PC-3 (cell line): Measurements from ENCODE around the gene CTBP2. TPM values are rescaled to one million over a fixed set of nuclear protein-coding genes. Genes with fewer than 3 reads are reported as not detected.

Experiments used
- ATAC-seq: fragments of 200-7000 bp; cut with Tn5 transposase; 2 replicates; pipeline ENCODE4 v1.9.1; 2020; ENCODE audit warnings: mild to moderate bottlenecking, moderate library complexity
- BruUV-seq: library from RNA; stranded (reverse); fragments of 400-500 nt; replicated peaks from 2 replicates; lab custom pipeline; 2021; lab: Mats Ljungman, UMichigan
- CTCF ChIA-PET: fragments of 300-600 bp; sonication (Branson Sonifier 250); formaldehyde crosslinking; loops from one replicate; lab custom pipeline; 2022; ENCODE audit warnings: antibody characterized with exemption; lab: Charles Lee
- POLR2A ChIA-PET: fragments of 300-600 bp; sonication (Branson Sonifier 250); formaldehyde crosslinking; loops from one replicate; lab custom pipeline; 2022; ENCODE audit warnings: antibody characterized with exemption; ENCODE audit not compliant: unreplicated experiment; lab: Charles Lee
- DNase-seq: peaks from one replicate; pipeline ENCODE4 v3.0.0-alpha.2; 2015
- H2AFZ ChIP-seq: fragments of 300-600 bp; sonication (generic); 2 replicates; pipeline ENCODE4 v1.6.0; 2016; ENCODE audit warnings: antibody characterized with exemption, low read length
- H3F3A ChIP-seq: fragments of 300-600 bp; sonication (generic); one replicate; pipeline ENCODE4 v1.6.0; 2017; ENCODE audit warnings: antibody characterized with exemption, low read length, control low read depth, mild to moderate bottlenecking; ENCODE audit not compliant: unreplicated experiment
- H3K27ac ChIP-seq: fragments of 300-600 bp; sonication (generic); 2 replicates; pipeline ENCODE4 v1.5.1; 2016; ENCODE audit warnings: mild to moderate bottlenecking, low read length
- H3K27me3 ChIP-seq: fragments of 300-600 bp; sonication (generic); 2 replicates; pipeline ENCODE4 v1.6.1; 2016; ENCODE audit warnings: low read length, mixed read lengths
- H3K36me3 ChIP-seq: fragments of 300-600 bp; sonication (generic); 2 replicates; pipeline ENCODE4 v1.6.1; 2016; ENCODE audit warnings: low read depth, mixed run types, low read length, mixed read lengths
- H3K4me1 ChIP-seq: fragments of 300-600 bp; sonication (generic); 2 replicates; pipeline ENCODE4 v1.5.1; 2016; ENCODE audit warnings: low read length; ENCODE audit not compliant: insufficient read depth
- H3K4me2 ChIP-seq: fragments of 300-600 bp; sonication (generic); 2 replicates; pipeline ENCODE4 v1.6.0; 2016; ENCODE audit warnings: low read length
- H3K4me3 ChIP-seq: fragments of 300-600 bp; sonication (generic); 2 replicates; pipeline ENCODE4 v1.5.1; 2016; ENCODE audit warnings: mild to moderate bottlenecking, low read length, mixed read lengths
- H3K79me2 ChIP-seq: fragments of 300-600 bp; sonication (generic); 2 replicates; pipeline ENCODE4 v1.6.1; 2017; ENCODE audit warnings: low read length, mixed read lengths
- H3K9ac ChIP-seq: fragments of 300-600 bp; sonication (generic); 2 replicates; pipeline ENCODE4 v1.6.0; 2016; ENCODE audit warnings: mild to moderate bottlenecking, low read length
- H3K9me2 ChIP-seq: fragments of 300-600 bp; sonication (generic); replicated peaks from 2 replicates; pipeline ENCODE4 v1.6.1; 2016; ENCODE audit warnings: mixed run types, low read length, mixed read lengths
- H3K9me3 ChIP-seq: fragments of 300-600 bp; sonication (generic); 2 replicates; pipeline ENCODE4 v1.6.1; 2016; ENCODE audit warnings: low read length, mixed read lengths
- H4K20me1 ChIP-seq: fragments of 300-600 bp; sonication (generic); 2 replicates; pipeline ENCODE4 v1.6.1; 2016; ENCODE audit warnings: low read length, mixed read lengths
- EZH2 ChIP-seq: fragments of 300-600 bp; sonication (generic); IDR thresholded peaks from one replicate; pipeline ENCODE4 v1.6.1; 2017; ENCODE audit warnings: antibody characterized with exemption, mild to moderate bottlenecking, low read length; ENCODE audit not compliant: unreplicated experiment
- EZH2phosphoT487 ChIP-seq: fragments of 300-600 bp; sonication (generic); IDR thresholded peaks from 2 replicates; pipeline ENCODE4 v1.6.1; 2018; ENCODE audit warnings: mild to moderate bottlenecking, antibody characterized with exemption, low read length, borderline replicate concordance
- intact Hi-C: fragments of 100-400 bp; cut with micrococcal nuclease; formaldehyde crosslinking; loops from 2 replicates; pipeline ENCODE4 v1.9.0; 2023
- total RNA-seq: library from RNA; depleted of rRNA; stranded (reverse); fragments of >200 nt; gene quantifications from 2 replicates; pipeline ENCODE4 v1.2.3, GENCODE V29; 2014
- TF ChIP-seq, protein P1 (sequence below): fragments of 300-600 bp; sonication (generic); conservative IDR thresholded peaks from 2 replicates; pipeline ENCODE4 v1.5.1; 2017; ENCODE audit warnings: antibody characterized with exemption, low read depth, mild to moderate bottlenecking, low read length

CTBP2 gene
- total RNA-seq, 1 experiment from 2014 or later = 78.9 TPM

DNA sequence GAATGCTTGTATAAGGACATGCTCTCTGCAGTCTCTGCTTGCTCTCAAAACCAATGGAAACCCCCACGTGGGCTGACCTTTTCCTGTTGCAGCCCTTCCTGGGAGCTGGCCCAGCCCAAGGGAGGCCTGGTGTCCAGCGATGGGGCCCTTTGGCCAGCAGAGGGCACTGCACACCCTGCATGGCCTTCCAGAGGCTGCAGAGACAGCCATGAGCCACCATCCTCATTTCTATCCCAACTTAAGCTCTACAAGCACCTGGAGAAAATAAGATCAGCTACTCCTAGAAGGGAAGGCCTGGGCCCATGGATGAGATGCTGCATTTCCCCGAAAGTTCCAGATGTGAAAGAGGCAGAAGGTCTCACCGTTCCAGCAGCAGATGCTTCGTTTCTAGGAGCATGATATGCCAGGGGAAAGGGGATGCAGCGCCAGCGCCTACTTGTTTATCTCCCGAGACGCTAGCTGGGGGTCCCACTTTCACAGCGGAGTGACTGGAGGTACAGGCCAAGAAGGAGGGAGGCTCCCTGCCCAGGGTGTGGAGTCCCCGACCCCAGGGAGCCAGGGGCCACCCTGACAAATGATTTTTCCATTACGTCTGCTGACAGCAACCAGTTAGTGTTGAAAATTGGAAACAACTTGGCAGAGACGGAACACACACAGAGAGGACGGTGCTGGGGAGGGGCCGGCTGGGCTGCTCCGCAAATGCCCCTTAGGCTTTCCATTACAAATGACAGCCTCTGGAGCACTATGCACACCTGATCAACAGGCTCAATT, 112.1 kb downstream of the CTBP2 start:
- no peaks in the 10 kb centered on the region for H3K27me3 ChIP-seq
- TF ChIP-seq, protein P1, sequence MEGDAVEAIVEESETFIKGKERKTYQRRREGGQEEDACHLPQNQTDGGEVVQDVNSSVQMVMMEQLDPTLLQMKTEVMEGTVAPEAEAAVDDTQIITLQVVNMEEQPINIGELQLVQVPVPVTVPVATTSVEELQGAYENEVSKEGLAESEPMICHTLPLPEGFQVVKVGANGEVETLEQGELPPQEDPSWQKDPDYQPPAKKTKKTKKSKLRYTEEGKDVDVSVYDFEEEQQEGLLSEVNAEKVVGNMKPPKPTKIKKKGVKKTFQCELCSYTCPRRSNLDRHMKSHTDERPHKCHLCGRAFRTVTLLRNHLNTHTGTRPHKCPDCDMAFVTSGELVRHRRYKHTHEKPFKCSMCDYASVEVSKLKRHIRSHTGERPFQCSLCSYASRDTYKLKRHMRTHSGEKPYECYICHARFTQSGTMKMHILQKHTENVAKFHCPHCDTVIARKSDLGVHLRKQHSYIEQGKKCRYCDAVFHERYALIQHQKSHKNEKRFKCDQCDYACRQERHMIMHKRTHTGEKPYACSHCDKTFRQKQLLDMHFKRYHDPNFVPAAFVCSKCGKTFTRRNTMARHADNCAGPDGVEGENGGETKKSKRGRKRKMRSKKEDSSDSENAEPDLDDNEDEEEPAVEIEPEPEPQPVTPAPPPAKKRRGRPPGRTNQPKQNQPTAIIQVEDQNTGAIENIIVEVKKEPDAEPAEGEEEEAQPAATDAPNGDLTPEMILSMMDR = peak; percentile 85
- no peak for TF ChIP-seq EZH2phosphoT487
- ATAC-seq = peak; percentile 85
- no peaks in the 10 kb centered on the region for H4K20me1 ChIP-seq
- H3K27ac ChIP-seq = peak overlapping the region; percentile 28; the same call in 1 of the 2 replicates
- no peaks in the 10 kb centered on the region for H3K9me3 ChIP-seq
- CTCF ChIA-PET = interaction anchor here (0.6 to 1.4 kb wide), 6 partner anchors 13 to 586 kb away, joined by 3 to 9 read pairs (median 4); no protein-coding TSS in a partner anchor
- no peak overlapping the region for H3K4me3 ChIP-seq
- peaks cover 21% of the 10 kb centered on the region for H3K4me1 ChIP-seq
- POLR2A ChIA-PET = interaction anchor here (0.5 to 0.6 kb wide), 2 partner anchors 58 to 646 kb away, joined by 3 to 5 read pairs; no protein-coding TSS in a partner anchor
- no peak overlapping the region for H3K4me2 ChIP-seq
- H3K9me2 ChIP-seq = no peaks in the 10 kb centered on the region
- DNase-seq = peak; percentile 81
- 0 out of 2 replicates have a peak overlapping the region, but pooled peaks have one; percentile 22 for H2AFZ ChIP-seq
- no TSS peak for BruUV-seq
- H3K79me2 ChIP-seq = peaks cover 78% of the 10 kb centered on the region
- no peaks in the 10 kb centered on the region for H3K36me3 ChIP-seq
- no peaks in the 10 kb centered on the region for H3F3A ChIP-seq
- H3K9ac ChIP-seq = peak overlapping the region; percentile 20; the same call in 1 of the 2 replicates
- intact Hi-C loops = loop anchor here (1.0 to 5.0 kb wide), 3 partner anchors 56 to 295 kb away; no protein-coding TSS in a partner anchor

DNA sequence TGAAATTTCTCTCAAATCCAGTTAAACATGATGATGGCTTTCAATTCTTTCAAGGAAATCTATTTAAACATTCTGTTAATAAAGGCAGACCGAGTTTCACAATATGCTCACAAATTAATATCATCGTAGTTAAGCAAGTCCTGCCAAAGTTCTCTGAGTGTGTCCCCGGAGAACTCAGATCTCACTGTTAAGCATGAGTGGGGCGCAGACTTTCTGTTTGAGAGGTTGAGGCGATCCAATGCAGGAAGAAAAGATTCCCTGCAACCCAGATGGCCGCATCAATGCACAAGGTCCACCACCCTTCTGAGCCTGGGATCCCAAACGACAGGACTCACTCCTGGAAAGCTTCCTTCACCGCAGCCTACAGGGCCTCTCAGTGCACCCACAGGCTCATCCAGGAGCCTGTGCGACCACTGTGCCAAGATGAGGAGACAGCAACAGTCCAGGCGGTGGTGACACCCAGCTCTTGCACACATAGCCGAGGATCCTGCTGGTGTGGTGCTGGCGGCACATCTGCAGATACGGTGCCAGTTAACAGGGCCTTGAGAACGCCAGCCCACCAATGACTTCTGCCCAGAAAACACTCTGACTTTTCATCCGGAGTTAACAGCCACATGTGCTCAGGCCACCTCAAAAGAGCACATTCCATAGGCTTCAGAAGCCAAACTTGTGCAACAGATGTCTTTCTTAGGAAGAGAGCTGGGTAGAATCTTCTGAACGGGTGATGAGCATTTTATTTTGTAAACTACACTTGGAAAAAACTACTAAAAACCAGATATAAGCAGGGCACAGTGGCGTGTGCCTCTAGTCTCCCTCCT, 116.3 kb downstream of the CTBP2 start:
- H3K79me2 ChIP-seq = peaks cover 79% of the 10 kb centered on the region
- H3K4me2 ChIP-seq = no peak overlapping the region
- H3K4me3 ChIP-seq = no peak overlapping the region
- no peaks in the 10 kb centered on the region for H3K9me2 ChIP-seq
- no peak for ATAC-seq
- peaks cover 24% of the 10 kb centered on the region for H3K4me1 ChIP-seq
- no peaks in the 10 kb centered on the region for H4K20me1 ChIP-seq
- H3K27me3 ChIP-seq = no peaks in the 10 kb centered on the region
- no peak overlapping the region for H2AFZ ChIP-seq
- intact Hi-C loops = no loop called here
- H3K9ac ChIP-seq = no peak overlapping the region
- no peak overlapping the region for H3K27ac ChIP-seq
- TF ChIP-seq EZH2phosphoT487 = no peak
- TF ChIP-seq EZH2 = no peak
- TF ChIP-seq, protein P1 = no peak
- no peaks in the 10 kb centered on the region for H3F3A ChIP-seq
- CTCF ChIA-PET = no interaction called here
- POLR2A ChIA-PET = no interaction called here
- no peak for DNase-seq
- BruUV-seq = no TSS peak
- H3K36me3 ChIP-seq = no peaks in the 10 kb centered on the region
- no peaks in the 10 kb centered on the region for H3K9me3 ChIP-seq
